GM12878 (cell line): ENCODE measurements around the gene FAM9A.

Experiments
- ASH2L ChIP-seq: fragments of 300-600, 200-600 bp; sonication (generic); IDR thresholded peaks from 2 replicates; pipeline ENCODE4 v1.6.1; 2017; ENCODE audit warnings: low read depth, mild to moderate bottlenecking, borderline replicate concordance
- CTCF ChIP-seq, 3 experiments: IDR thresholded peaks in 2 of 3; conservative IDR thresholded peaks in 1 of 3; 2 replicates each; pipeline ENCODE4 v1.5.1; 2011; ENCODE audit warnings: low read depth in 3 of 3, low read length in 3 of 3, mild to moderate bottlenecking in 3 of 3, control low read depth in 2 of 3, moderate library complexity in 2 of 3, inconsistent platforms in 1 of 3, mixed read lengths in 1 of 3; ENCODE audit not compliant: control insufficient read depth in 2 of 3, insufficient read depth in 1 of 3; ENCODE audit errors: extremely low read depth in 1 of 3
- MAX ChIP-seq: IDR thresholded peaks from 2 replicates; pipeline ENCODE4 v1.6.1; 2012; ENCODE audit warnings: low read depth, low read length, improper control_type of control experiment
- SP1 ChIP-seq: IDR thresholded peaks from one replicate; pipeline ENCODE4 v1.6.1; 2011; ENCODE audit warnings: low read depth, low read length
- TCF7 ChIP-seq: IDR thresholded peaks from 2 replicates; pipeline ENCODE4 v1.6.1; 2014; ENCODE audit warnings: antibody characterized with exemption, borderline replicate concordance
- ZBTB33 ChIP-seq: fragments of 450-650 bp; IDR thresholded peaks from 2 replicates; pipeline ENCODE4 v1.6.1; 2017; ENCODE audit warnings: mild to moderate bottlenecking
- ZNF207 ChIP-seq: fragments of 450-650 bp; IDR thresholded peaks from 2 replicates; pipeline ENCODE4 v1.6.1; 2014; ENCODE audit warnings: antibody characterized with exemption, mild to moderate bottlenecking, borderline replicate concordance

GRCh38 chrX:8783714-8784098 is 17.5 kb downstream of the FAM9A start:
- no peak for TF ChIP-seq ASH2L
- TF ChIP-seq TCF7, result no peak
- TF ChIP-seq CTCF (IDR thresholded peaks at IDR 0.05 in 2 of 3, conservative IDR thresholded peaks at IDR 0.05 in 1 of 3; ENCODE audit: control insufficient read depth in 2 of 3, extremely low read depth in 1 of 3, insufficient read depth in 1 of 3, low read depth in 3 of 3, low read length in 3 of 3), result no peak
- TF ChIP-seq SP1, result no peak
- TF ChIP-seq ZBTB33, result no peak
- TF ChIP-seq ZNF207, result no peak
- no peak for TF ChIP-seq MAX
